ENCODE results near the gene RGPD6.
"Not testable (repeated sequence)": the region's sequence is repeated elsewhere in the genome, so short reads cannot be mapped to it uniquely, and the experiment has no call there.

The RGPD6 gene

GRCh38 chr2:110576763-110577416 lies at the start of gene RGPD6:
TSS of gene RGPD6 (minus strand) at chr2:110577222. CDS start at chr2:110577024, 198 bp downstream.
- DNase-seq (ENCODE audit: low read depth) = not testable (repeated sequence)

- DNase-seq (ENCODE audit: low read depth) = not testable (repeated sequence)
Observed at GRCh38 chr2:110619326-110619939, 42.4 kb upstream of the RGPD6 start.

- not testable (repeated sequence) for DNase-seq (ENCODE audit: low read depth)
Observed at GRCh38 chr2:110613927-110614326, 36.9 kb upstream of the RGPD6 start.

- not testable (repeated sequence) for DNase-seq (ENCODE audit: low read depth)
Observed at GRCh38 chr2:110610613-110611250, 33.7 kb upstream of the RGPD6 start.

- DNase-seq (ENCODE audit: low read depth) = not testable (repeated sequence)
Observed at GRCh38 chr2:110609843-110610612, 33.0 kb upstream of the RGPD6 start.

GRCh38 chr2:110608788-110609502 lies 31.9 kb upstream of the RGPD6 start:
- not testable (repeated sequence) for DNase-seq (ENCODE audit: low read depth)

- DNase-seq (ENCODE audit: low read depth) = not testable (repeated sequence)
Observed at GRCh38 chr2:110605057-110605456, 28.0 kb upstream of the RGPD6 start.

- DNase-seq (ENCODE audit: low read depth) = not testable (repeated sequence)
Observed at GRCh38 chr2:110603917-110604591, 27.0 kb upstream of the RGPD6 start.

- DNase-seq (ENCODE audit: low read depth) = not testable (repeated sequence)
Observed at GRCh38 chr2:110602139-110602538, 25.1 kb upstream of the RGPD6 start.

GRCh38 chr2:110591973-110592372 lies 15.0 kb upstream of the RGPD6 start:
- DNase-seq (ENCODE audit: low read depth) = not testable (repeated sequence)

- DNase-seq (ENCODE audit: low read depth) = not testable (repeated sequence)
Observed at GRCh38 chr2:110589677-110590330, 12.8 kb upstream of the RGPD6 start.

GRCh38 chr2:110588520-110588919 lies 11.5 kb upstream of the RGPD6 start:
- DNase-seq (ENCODE audit: low read depth) = not testable (repeated sequence)

GRCh38 chr2:110579216-110579965 lies 2.4 kb upstream of the RGPD6 start:
- not testable (repeated sequence) for DNase-seq (ENCODE audit: low read depth)

GRCh38 chr2:110578429-110578828 lies 1.4 kb upstream of the RGPD6 start:
- not testable (repeated sequence) for DNase-seq (ENCODE audit: low read depth)

GRCh38 chr2:110499755-110500377 lies 77.2 kb downstream of the RGPD6 start:
- DNase-seq (ENCODE audit: low read depth) = not testable (repeated sequence)

GRCh38 chr2:110496027-110496426 lies 81.0 kb downstream of the RGPD6 start:
- not testable (repeated sequence) for DNase-seq (ENCODE audit: low read depth)

- not testable (repeated sequence) for DNase-seq (ENCODE audit: low read depth)
Observed at GRCh38 chr2:110494488-110494887, 82.5 kb downstream of the RGPD6 start.

GRCh38 chr2:110488991-110489390 lies 88.0 kb downstream of the RGPD6 start:
- DNase-seq (ENCODE audit: low read depth) = not testable (repeated sequence)

GRCh38 chr2:110482697-110483096 lies 94.3 kb downstream of the RGPD6 start:
- not testable (repeated sequence) for DNase-seq (ENCODE audit: low read depth)
